Measurements from ENCODE around the gene SLC35D1.
"Not testable (repeated sequence)": the region's sequence is repeated elsewhere in the genome, so short reads cannot be mapped to it uniquely, and the experiment has no call there.

- TF ChIP-seq CTCF (IDR thresholded peaks at IDR 0.05); EZH2 (IDR thresholded peaks at IDR 0.05; ENCODE audit: borderline replicate concordance, insufficient read depth, low read depth, low read length, poor library complexity, severe bottlenecking): not testable (repeated sequence)
Observed at GRCh38 chr1:66966188-66966873, 87.6 kb downstream of the SLC35D1 start.
